GM12878 (cell line): ENCODE measurements around the gene CALHM4. TPM values are rescaled to one million over a fixed set of nuclear protein-coding genes. Genes with fewer than 3 reads are reported as not detected.

Source experiments
- ATAC-seq: fragments of 200-7000 bp; cut with Tn5 transposase; 3 replicates; pipeline ENCODE4 v1.9.1; 2020; ENCODE audit warnings: mild to moderate bottlenecking, moderate library complexity
- BruUV-seq: library from RNA; stranded (reverse); fragments of 400-500 nt; replicated peaks from 2 replicates; lab custom pipeline; 2021; lab: Mats Ljungman, UMichigan
- CTCF ChIA-PET: fragments of 300-600 bp; sonication (Branson Sonifier 250); formaldehyde crosslinking; extraction: SDS; loops from one replicate; lab custom pipeline; 2021; ENCODE audit warnings: inconsistent platforms; lab: Yijun Ruan, JAX
- POLR2A ChIA-PET: fragments of 350-600 bp; formaldehyde crosslinking; extraction: SDS; loops from one replicate; lab custom pipeline; 2021; ENCODE audit warnings: inconsistent platforms; lab: Charles Lee
- RAD21 ChIA-PET: fragments of 300-600 bp; sonication (Branson Sonifier 250); formaldehyde crosslinking; loops from one replicate; lab custom pipeline; 2023; ENCODE audit warnings: antibody characterized with exemption; ENCODE audit not compliant: unreplicated experiment; lab: Charles Lee
- SMC1A ChIA-PET: fragments of 300-600 bp; sonication (Branson Sonifier 250); formaldehyde crosslinking; loops from one replicate; lab custom pipeline; 2023; ENCODE audit not compliant: unreplicated experiment, uncharacterized antibody; lab: Charles Lee
- DNase-seq: peaks from one replicate; pipeline ENCODE4 v3.0.0-alpha.2; 2011; ENCODE audit warnings: low read depth, low spot score
- FAIRE-seq: peaks from 3 replicates; lab custom pipeline; 2011; peaks lifted over from hg19 to GRCh38; lab: Jason Lieb, UNC
- H2AFZ ChIP-seq: 2 replicates; pipeline ENCODE4 v1.6.0; 2011; ENCODE audit warnings: low read depth, low read length, control low read depth; ENCODE audit not compliant: control insufficient read depth
- H3K27ac ChIP-seq: 2 replicates; pipeline ENCODE4 v1.5.1; 2011; ENCODE audit warnings: control low read depth; ENCODE audit not compliant: control insufficient read depth, insufficient read depth
- H3K27me3 ChIP-seq, 2 experiments: replicated peaks in 1 of 2; 2 replicates each; pipeline versions ENCODE4 v1.6.0 to v1.6.1; 2011; ENCODE audit warnings: low read length in 1 of 2; ENCODE audit not compliant: control insufficient read depth in 2 of 2, insufficient read depth in 2 of 2
- H3K36me3 ChIP-seq, 2 experiments: 2 replicates each; pipeline ENCODE4 v1.5.1; 2011; ENCODE audit warnings: low read length in 1 of 2; ENCODE audit not compliant: control insufficient read depth in 2 of 2, insufficient read depth in 2 of 2
- H3K4me1 ChIP-seq: 2 replicates; pipeline ENCODE4 v1.6.1; 2011; ENCODE audit warnings: mild to moderate bottlenecking, low read length, moderate library complexity, mixed read lengths; ENCODE audit not compliant: control insufficient read depth, insufficient read depth
- H3K4me2 ChIP-seq: 2 replicates; pipeline ENCODE4 v1.6.0; 2011; ENCODE audit warnings: control low read depth; ENCODE audit not compliant: control insufficient read depth, insufficient read depth
- H3K4me3 ChIP-seq: fragments of 200-600 bp; sonication (generic); 2 replicates; pipeline ENCODE4 v1.5.1; 2016
- H3K79me2 ChIP-seq: 2 replicates; pipeline ENCODE4 v1.6.0; 2011; ENCODE audit warnings: low read length; ENCODE audit not compliant: control insufficient read depth, insufficient read depth
- H3K9ac ChIP-seq: 2 replicates; pipeline ENCODE4 v1.8.0; 2011; ENCODE audit warnings: low read length, control low read depth, mixed read lengths; ENCODE audit not compliant: control insufficient read depth, insufficient read depth
- H3K9me3 ChIP-seq: replicated peaks from 3 replicates; pipeline ENCODE4 v1.5.1; 2011; ENCODE audit warnings: mild to moderate bottlenecking, low read length; ENCODE audit not compliant: control insufficient read depth, insufficient read depth
- H4K20me1 ChIP-seq: 2 replicates; pipeline ENCODE4 v1.6.0; 2011; ENCODE audit not compliant: control insufficient read depth, insufficient read depth
- BACH1 ChIP-seq: fragments of 450-650 bp; IDR thresholded peaks from 2 replicates; pipeline ENCODE4 v1.6.1; 2017; ENCODE audit warnings: mild to moderate bottlenecking, borderline replicate concordance
- EGR1 ChIP-seq, 2 experiments: IDR thresholded peaks; 1 replicate in 1 of 2; 2 replicates in 1 of 2; pipeline ENCODE4 v1.6.1; 2011 to 2012; ENCODE audit warnings: low read depth in 2 of 2, low read length in 2 of 2, borderline replicate concordance in 1 of 2, mild to moderate bottlenecking in 1 of 2, moderate library complexity in 1 of 2
- FOXM1 ChIP-seq: IDR thresholded peaks from 2 replicates; pipeline ENCODE4 v1.6.1; 2012; ENCODE audit warnings: low read depth, mild to moderate bottlenecking, inconsistent platforms, low read length, moderate library complexity
- IRF4 ChIP-seq: IDR thresholded peaks from 2 replicates; pipeline ENCODE4 v1.6.1; 2011; ENCODE audit warnings: low read depth, low read length
- JUNB ChIP-seq: IDR thresholded peaks from 2 replicates; pipeline ENCODE4 v1.6.1; 2016; ENCODE audit warnings: antibody characterized with exemption, mild to moderate bottlenecking
- MTA3 ChIP-seq: IDR thresholded peaks from 2 replicates; pipeline ENCODE4 v1.6.1; 2012; ENCODE audit warnings: low read length, inconsistent platforms, borderline replicate concordance
- MXI1 ChIP-seq: fragments of 150-350 bp; IDR thresholded peaks from 2 replicates; pipeline ENCODE4 v1.6.1; 2011; ENCODE audit warnings: low read depth, mild to moderate bottlenecking, inconsistent platforms, low read length, improper control_type of control experiment
- RB1 ChIP-seq: fragments of 450-650 bp; formaldehyde crosslinking; IDR thresholded peaks from 2 replicates; pipeline ENCODE4 v1.6.1; 2017; ENCODE audit warnings: mild to moderate bottlenecking, borderline replicate concordance
- RFX5 ChIP-seq: IDR thresholded peaks from 2 replicates; pipeline ENCODE4 v1.6.1; 2011; ENCODE audit warnings: low read depth, low read length, improper control_type of control experiment
- SMC3 ChIP-seq: IDR thresholded peaks from 2 replicates; pipeline ENCODE4 v1.6.1; 2011; ENCODE audit warnings: low read length, improper control_type of control experiment, borderline replicate concordance
- TBL1XR1 ChIP-seq: IDR thresholded peaks from 2 replicates; pipeline ENCODE4 v1.6.1; 2012; ENCODE audit warnings: low read depth, low read length, improper control_type of control experiment
- WGBS: methylation state at CpG from one replicate; pipeline ENCODE4 v1.1.6; 2016; ENCODE audit warnings: low lambda C conversion rate; ENCODE audit not compliant: insufficient replicate concordance, insufficient coverage; ENCODE audit errors: missing lambda C conversion rate; 5-methylcytosine and 5-hydroxymethylcytosine counted together
- in situ Hi-C: fragments of 300-500 bp; cut with MboI; formaldehyde crosslinking; loops from 9 replicates; pipeline ENCODE4 v1.14.3; 2018; ENCODE audit warnings: mixed read lengths
- intact Hi-C: fragments of 100-400 bp; cut with micrococcal nuclease; formaldehyde crosslinking; loops from one replicate; pipeline ENCODE4 v1.14.2; 2022; ENCODE audit not compliant: unreplicated experiment
- polyA plus RNA-seq, 11 experiments: library from polyadenylated mRNA; depleted of rRNA in 4 of 11; unstranded in 6 of 11; stranded (reverse) in 5 of 11; fragments of >200 nt; fragmentation: Nextera tagmentation in 4 of 11; fragmentation: Illumina TruSeq in 1 of 11; extraction: Ambion mirVana in 4 of 11; extraction: Trizol in 1 of 11; gene quantifications; 1 replicate in 1 of 11; 2 replicates in 10 of 11; pipeline versions ENCODE4 v1.2.1 to v1.2.3, GENCODE V29; 2011 to 2016; ENCODE audit warnings: inconsistent platforms in 2 of 11, missing spikeins in 2 of 11, low read depth in 1 of 11
- total RNA-seq, 4 experiments: library from RNA; depleted of rRNA in 3 of 4; stranded (reverse); fragments of >200 nt in 3 of 4; fragmentation: Illumina TruSeq in 1 of 4; extraction: Trizol in 1 of 4; gene quantifications; 2 replicates each; pipeline versions ENCODE4 v1.2.1 to v1.2.3, GENCODE V29; 2013 to 2021
- TF ChIP-seq, protein P1 (sequence below): fragments of 450-650 bp; formaldehyde crosslinking; IDR thresholded peaks from 2 replicates; pipeline ENCODE4 v1.5.0; 2022; ENCODE audit warnings: mild to moderate bottlenecking, missing genetic modification characterization

Gene CALHM4
- total and polyA plus RNA-seq, 10 of the 15 experiments (the other 5 are each of a cell fraction or from before 2014, with no cell fraction given): not detected

GRCh38 chr6:116533233-116533957 is 20.2 kb upstream of the CALHM4 start:
- Histone ChIP-seq H3K27me3 (peaks cover 2 to 3% of the 10 kb centered on the region in 2 experiments; a peak in 2 of 4 replicates), H3K4me2 (no peak overlapping the region), H3K36me3 (no peaks in the 10 kb centered on the region), H3K27ac (no peak overlapping the region), H2AFZ (no peak overlapping the region), H3K4me1 (no peaks in the 10 kb centered on the region), H3K9ac (no peak overlapping the region), H4K20me1 (no peaks in the 10 kb centered on the region), H3K4me3 (no peak overlapping the region), H3K9me3 (no peaks in the 10 kb centered on the region), H3K79me2 (no peaks in the 10 kb centered on the region)
- POLR2A ChIA-PET: no interaction called here
- RAD21 ChIA-PET: interaction anchor here (0.6 to 3.9 kb wide), 11 partner anchors 15 to 317 kb away, joined by 3 to 35 read pairs (median 4); no protein-coding TSS in a partner anchor
- SMC1A ChIA-PET: interaction anchor here (0.5 to 4.5 kb wide), 23 partner anchors 8 to 346 kb away, joined by 3 to 42 read pairs (median 4); partner anchors contain the start of gene TSPYL1
- BruUV-seq: no TSS peak
- CTCF ChIA-PET: interaction anchor here (0.6 to 4.5 kb wide), 25 partner anchors 9 to 273 kb away, joined by 3 to 96 read pairs (median 5); partner anchors contain the start of genes CALHM5 and TSPYL1
- WGBS: 66% methylated on average over 9 of the region's 9 CpGs
- ATAC-seq (no peak), FAIRE-seq (no peak), DNase-seq (no peak)
- TF ChIP-seq TBL1XR1: no peak
- no peak for TF ChIP-seq JUNB
- no peak for TF ChIP-seq RFX5
- no peak for TF ChIP-seq FOXM1
- TF ChIP-seq MXI1: no peak
- TF ChIP-seq MTA3: no peak
- TF ChIP-seq SMC3: no peak
- TF ChIP-seq, protein P1, sequence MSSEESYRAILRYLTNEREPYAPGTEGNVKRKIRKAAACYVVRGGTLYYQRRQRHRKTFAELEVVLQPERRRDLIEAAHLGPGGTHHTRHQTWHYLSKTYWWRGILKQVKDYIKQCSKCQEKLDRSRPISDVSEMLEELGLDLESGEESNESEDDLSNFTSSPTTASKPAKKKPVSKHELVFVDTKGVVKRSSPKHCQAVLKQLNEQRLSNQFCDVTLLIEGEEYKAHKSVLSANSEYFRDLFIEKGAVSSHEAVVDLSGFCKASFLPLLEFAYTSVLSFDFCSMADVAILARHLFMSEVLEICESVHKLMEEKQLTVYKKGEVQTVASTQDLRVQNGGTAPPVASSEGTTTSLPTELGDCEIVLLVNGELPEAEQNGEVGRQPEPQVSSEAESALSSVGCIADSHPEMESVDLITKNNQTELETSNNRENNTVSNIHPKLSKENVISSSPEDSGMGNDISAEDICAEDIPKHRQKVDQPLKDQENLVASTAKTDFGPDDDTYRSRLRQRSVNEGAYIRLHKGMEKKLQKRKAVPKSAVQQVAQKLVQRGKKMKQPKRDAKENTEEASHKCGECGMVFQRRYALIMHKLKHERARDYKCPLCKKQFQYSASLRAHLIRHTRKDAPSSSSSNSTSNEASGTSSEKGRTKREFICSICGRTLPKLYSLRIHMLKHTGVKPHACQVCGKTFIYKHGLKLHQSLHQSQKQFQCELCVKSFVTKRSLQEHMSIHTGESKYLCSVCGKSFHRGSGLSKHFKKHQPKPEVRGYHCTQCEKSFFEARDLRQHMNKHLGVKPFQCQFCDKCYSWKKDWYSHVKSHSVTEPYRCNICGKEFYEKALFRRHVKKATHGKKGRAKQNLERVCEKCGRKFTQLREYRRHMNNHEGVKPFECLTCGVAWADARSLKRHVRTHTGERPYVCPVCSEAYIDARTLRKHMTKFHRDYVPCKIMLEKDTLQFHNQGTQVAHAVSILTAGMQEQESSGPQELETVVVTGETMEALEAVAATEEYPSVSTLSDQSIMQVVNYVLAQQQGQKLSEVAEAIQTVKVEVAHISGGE (CRISPR knock-in tag): no peak
- TF ChIP-seq BACH1: no peak
- TF ChIP-seq RB1: no peak
- TF ChIP-seq EGR1 (IDR thresholded peaks at IDR 0.05; ENCODE audit: borderline replicate concordance in 1 of 2, low read depth in 2 of 2, low read length in 2 of 2): no peak
- TF ChIP-seq IRF4: no peak
- in situ Hi-C loops (loop anchor here (5.0 kb wide), 1 partner anchor 256 kb away; the partner anchor contains the start of gene TSPYL1), intact Hi-C loops (loop anchor here (2.0 to 5.0 kb wide), 3 partner anchors 89 to 316 kb away; no protein-coding TSS in a partner anchor)
